H9 (cell line): ENCODE results near the gene MGAM2. TPM values are rescaled to one million over a fixed set of nuclear protein-coding genes. Genes with fewer than 3 reads are reported as not detected.

ENCODE experiments used
- DNase-seq: peaks from one replicate; pipeline ENCODE4 v3.0.0-alpha.2; 2017
- H2AFZ ChIP-seq: one replicate; pipeline ENCODE4 v1.6.1; 2013; ENCODE audit warnings: mild to moderate bottlenecking, low read length, control low read depth, moderate library complexity
- H2AK5ac ChIP-seq: 2 replicates; pipeline ENCODE4 v1.6.1; 2013; ENCODE audit warnings: low read length, control low read depth, mixed read lengths; ENCODE audit not compliant: insufficient read length
- H2BK120ac ChIP-seq: one replicate; pipeline ENCODE4 v1.6.1; 2013; ENCODE audit warnings: low read depth, mild to moderate bottlenecking, low read length, control low read depth, inconsistent platforms; ENCODE audit not compliant: poor library complexity, severe bottlenecking
- H2BK12ac ChIP-seq: 2 replicates; pipeline ENCODE4 v1.6.1; 2013; ENCODE audit warnings: low read length, control low read depth, mixed read lengths, low read depth; ENCODE audit not compliant: insufficient read length
- H2BK15ac ChIP-seq: 2 replicates; pipeline ENCODE4 v1.6.1; 2013; ENCODE audit warnings: low read depth, low read length, control low read depth
- H2BK20ac ChIP-seq: one replicate; pipeline ENCODE4 v1.6.1; 2013; ENCODE audit warnings: low read depth, mild to moderate bottlenecking, low read length, control low read depth, inconsistent platforms; ENCODE audit not compliant: poor library complexity, severe bottlenecking
- H2BK5ac ChIP-seq: 2 replicates; pipeline ENCODE4 v1.6.1; 2013; ENCODE audit warnings: low read length, control low read depth, mixed read lengths; ENCODE audit not compliant: insufficient read length
- H3K14ac ChIP-seq: 2 replicates; pipeline ENCODE4 v1.6.1; 2013; ENCODE audit warnings: low read length, control low read depth; ENCODE audit not compliant: insufficient read depth
- H3K18ac ChIP-seq: 2 replicates; pipeline ENCODE4 v1.6.1; 2013; ENCODE audit warnings: low read depth, mild to moderate bottlenecking, mixed read lengths, low read length, control low read depth; ENCODE audit not compliant: insufficient read length
- H3K23ac ChIP-seq: 2 replicates; pipeline ENCODE4 v1.6.1; 2013; ENCODE audit warnings: low read length, control low read depth, mixed read lengths, low read depth; ENCODE audit not compliant: insufficient read length
- H3K23me2 ChIP-seq: 2 replicates; pipeline ENCODE4 v1.6.1; 2013; ENCODE audit warnings: low read depth, mild to moderate bottlenecking, mixed read lengths, low read length, control low read depth; ENCODE audit not compliant: insufficient read length, poor library complexity, severe bottlenecking
- H3K27ac ChIP-seq: 2 replicates; pipeline ENCODE4 v1.5.1; 2013; ENCODE audit warnings: low read length, control low read depth, mixed read lengths, low read depth; ENCODE audit not compliant: insufficient read length
- H3K27me3 ChIP-seq: 2 replicates; pipeline ENCODE4 v1.6.1; 2013; ENCODE audit warnings: low read length, control low read depth, inconsistent platforms; ENCODE audit not compliant: insufficient read depth
- H3K4ac ChIP-seq: 2 replicates; pipeline ENCODE4 v1.6.1; 2013; ENCODE audit warnings: low read depth, mild to moderate bottlenecking, control low read depth, inconsistent platforms, low read length, moderate library complexity
- H3K4me1 ChIP-seq: 2 replicates; pipeline ENCODE4 v1.6.1; 2013; ENCODE audit warnings: low read length, control low read depth, inconsistent platforms; ENCODE audit not compliant: insufficient read depth
- H3K4me2 ChIP-seq: 2 replicates; pipeline ENCODE4 v1.6.1; 2013; ENCODE audit warnings: low read length, control low read depth, mixed read lengths; ENCODE audit not compliant: insufficient read length, insufficient read depth
- H3K56ac ChIP-seq: 2 replicates; pipeline ENCODE4 v1.6.1; 2013; ENCODE audit warnings: low read depth, mild to moderate bottlenecking, mixed read lengths, low read length, control low read depth; ENCODE audit not compliant: insufficient read length
- H3K79me1 ChIP-seq: 2 replicates; pipeline ENCODE4 v1.6.1; 2013; ENCODE audit warnings: low read depth, mild to moderate bottlenecking, moderate library complexity, low read length, control low read depth, inconsistent platforms; ENCODE audit not compliant: insufficient read depth, poor library complexity, severe bottlenecking
- H3K79me2 ChIP-seq: 2 replicates; pipeline ENCODE4 v1.6.1; 2013; ENCODE audit warnings: low read length, control low read depth, inconsistent platforms; ENCODE audit not compliant: insufficient read depth
- H3K9ac ChIP-seq: 2 replicates; pipeline ENCODE4 v1.6.1; 2013; ENCODE audit warnings: low read length, control low read depth, mixed read lengths; ENCODE audit not compliant: insufficient read length; ENCODE audit errors: extremely low read depth
- H3K9me3 ChIP-seq: one replicate; pipeline ENCODE4 v1.6.1; 2013; ENCODE audit warnings: low read depth, low read length, inconsistent platforms; ENCODE audit not compliant: control insufficient read depth
- H3T11ph ChIP-seq: one replicate; pipeline ENCODE4 v1.6.1; 2013; ENCODE audit warnings: mild to moderate bottlenecking, low read length, control low read depth, inconsistent platforms
- H4K20me1 ChIP-seq: one replicate; pipeline ENCODE4 v1.6.1; 2013; ENCODE audit not compliant: control insufficient read depth, insufficient read length, insufficient read depth
- H4K5ac ChIP-seq: 2 replicates; pipeline ENCODE4 v1.6.1; 2013; ENCODE audit warnings: low read depth, mild to moderate bottlenecking, mixed read lengths, low read length, control low read depth; ENCODE audit not compliant: insufficient read length
- H4K8ac ChIP-seq: replicated peaks from 2 replicates; pipeline ENCODE4 v1.6.1; 2013; ENCODE audit warnings: low read length, control low read depth, mixed read lengths, low read depth; ENCODE audit not compliant: insufficient read length
- H4K91ac ChIP-seq: 2 replicates; pipeline ENCODE4 v1.6.1; 2013; ENCODE audit warnings: low read depth, mild to moderate bottlenecking, moderate library complexity, mixed read lengths, low read length, control low read depth; ENCODE audit not compliant: insufficient read length
- H3K27ac Mint-ChIP-seq, 3 experiments: 2 replicates in 2 of 3; 3 replicates in 1 of 3; pipeline ENCODE4 v1.8.0; 2020 to 2021; ENCODE audit warnings: mixed read lengths in 3 of 3, mild to moderate bottlenecking in 1 of 3, moderate library complexity in 1 of 3
- H3K27me3 Mint-ChIP-seq: 2 replicates; pipeline ENCODE4 v1.8.0; 2021; ENCODE audit warnings: low read depth, mild to moderate bottlenecking, moderate library complexity, mixed read lengths
- H3K36me3 Mint-ChIP-seq, 3 experiments: 2 replicates in 2 of 3; 3 replicates in 1 of 3; pipeline ENCODE4 v1.8.0; 2020 to 2021; ENCODE audit warnings: low read depth in 3 of 3, mixed read lengths in 3 of 3; ENCODE audit not compliant: insufficient read depth in 1 of 3
- H3K4me1 Mint-ChIP-seq, 2 experiments: 2 replicates each; pipeline ENCODE4 v1.8.0; 2020; ENCODE audit warnings: mixed read lengths in 2 of 2
- H3K4me3 Mint-ChIP-seq, 2 experiments: 2 replicates in 1 of 2; 3 replicates in 1 of 2; pipeline ENCODE4 v1.8.0; 2020 to 2021; ENCODE audit warnings: mild to moderate bottlenecking in 2 of 2, mixed read lengths in 2 of 2, moderate library complexity in 1 of 2
- H3K9me3 Mint-ChIP-seq, 2 experiments: 2 replicates in 1 of 2; 3 replicates in 1 of 2; pipeline ENCODE4 v1.8.0; 2020; ENCODE audit warnings: mild to moderate bottlenecking in 2 of 2, mixed read lengths in 2 of 2, moderate library complexity in 1 of 2
- CTCF ChIP-seq: fragments of 200-600 bp; sonication (generic); conservative IDR thresholded peaks from 3 replicates; pipeline ENCODE4 v1.8.0; 2021; ENCODE audit warnings: antibody characterized with exemption, mild to moderate bottlenecking
- WGBS: extraction: QIAGEN DNeasy Blood & Tissue Kit; methylation state at CpG from one replicate; pipeline ENCODE4 v1.1.7; 2013; ENCODE audit warnings: missing lambda C conversion rate, low lambda C conversion rate, mixed read lengths; ENCODE audit not compliant: insufficient read length; ENCODE audit errors: extremely low coverage; 5-methylcytosine and 5-hydroxymethylcytosine counted together
- total RNA-seq: library from RNA; stranded (reverse); gene quantifications from 2 replicates; pipeline ENCODE4 v1.2.1, GENCODE V29; 2021

The MGAM2 gene
- total RNA-seq, 1 experiment from 2014 or later = not detected

- Histone ChIP-seq H3K4ac (no peak overlapping the region), H4K20me1 (no peaks in the 10 kb centered on the region), H3K79me1 (no peaks in the 10 kb centered on the region), H3K4me1 (peaks cover 4% of the 10 kb centered on the region; the same call in 1 of the 2 replicates), H3K4me2 (no peak overlapping the region), H4K5ac (no peak overlapping the region), H3K14ac (no peak overlapping the region), H3K79me2 (no peaks in the 10 kb centered on the region; the same call in 1 of the 2 replicates), H2BK15ac (no peak overlapping the region), H3K23me2 (no peaks in the 10 kb centered on the region), H3K23ac (no peak overlapping the region), H3K27me3 (no peaks in the 10 kb centered on the region), H3K9me3 (no peaks in the 10 kb centered on the region), H3K18ac (no peak overlapping the region), H2AFZ (no peak overlapping the region), H3K56ac (no peak overlapping the region), H4K8ac (no peak overlapping the region), H4K91ac (no peak overlapping the region), H3T11ph (no peak overlapping the region), H2BK5ac (no peak overlapping the region), H2BK20ac (no peak overlapping the region), H2BK120ac (no peak overlapping the region), H2AK5ac (no peak overlapping the region), H3K9ac (no peak overlapping the region), H2BK12ac (no peak overlapping the region), H3K27ac (no peak overlapping the region)
- DNase-seq = no peak
- Mint-ChIP-seq H3K4me1 (peaks cover 12% of the 10 kb centered on the region in 2 experiments), H3K4me3 (peak overlapping the region in 1 of 2 experiments; percentile 3; a peak in 1 of 5 replicates), H3K27ac (peak overlapping the region in 1 of 3 experiments; percentile 45; a peak in 1 of 7 replicates), H3K27me3 (no peaks in the 10 kb centered on the region), H3K9me3 (peaks cover 0 to 3% of the 10 kb centered on the region in 2 experiments; a peak in 1 of 5 replicates), H3K36me3 (no peaks in the 10 kb centered on the region; a peak in 1 of 7 replicates)
- no peak for TF ChIP-seq CTCF
- no CpG with 5 or more reads among the region's 2 CpGs for WGBS
These were observed 34.6 kb downstream of the MGAM2 start for GRCh38 chr7:142146124-142146523.
